Type B pancreatic cell (in vitro differentiated cells): ENCODE measurements around the gene DMC1. TPM values are rescaled to one million over a fixed set of nuclear protein-coding genes. Genes with fewer than 3 reads are reported as not detected.

Source experiments
- DNase-seq: peaks from one replicate; pipeline ENCODE4 v3.0.0; 2021; ENCODE audit warnings: mixed read lengths; ENCODE audit not compliant: unreplicated experiment; ENCODE audit errors: extremely low spot score
- H3K27ac Mint-ChIP-seq: 2 replicates; pipeline ENCODE4 v1.8.0; 2021; ENCODE audit warnings: mild to moderate bottlenecking, mixed read lengths
- H3K27me3 Mint-ChIP-seq: 2 replicates; pipeline ENCODE4 v1.8.0; 2021; ENCODE audit warnings: mixed read lengths
- H3K36me3 Mint-ChIP-seq: 2 replicates; pipeline ENCODE4 v1.8.0; 2021; ENCODE audit warnings: mixed read lengths
- H3K4me1 Mint-ChIP-seq: one replicate; pipeline ENCODE4 v1.8.0; 2021; ENCODE audit warnings: mixed read lengths; ENCODE audit not compliant: unreplicated experiment
- H3K4me3 Mint-ChIP-seq: 2 replicates; pipeline ENCODE4 v1.8.0; 2021; ENCODE audit warnings: mild to moderate bottlenecking, mixed read lengths
- H3K9me3 Mint-ChIP-seq: 2 replicates; pipeline ENCODE4 v1.8.0; 2021; ENCODE audit warnings: mixed read lengths
- CTCF ChIP-seq: fragments of 200-600 bp; sonication (generic); conservative IDR thresholded peaks from 2 replicates; pipeline ENCODE4 v1.5.0; 2021; ENCODE audit warnings: antibody characterized with exemption, mild to moderate bottlenecking
- total RNA-seq: library from RNA; stranded (reverse); gene quantifications from 2 replicates; pipeline ENCODE4 v1.2.1, GENCODE V29; 2021; ENCODE audit warnings: low replicate concordance

DMC1 gene
- total RNA-seq, 1 donor from 2014 or later, result 5.6 TPM

DNA sequence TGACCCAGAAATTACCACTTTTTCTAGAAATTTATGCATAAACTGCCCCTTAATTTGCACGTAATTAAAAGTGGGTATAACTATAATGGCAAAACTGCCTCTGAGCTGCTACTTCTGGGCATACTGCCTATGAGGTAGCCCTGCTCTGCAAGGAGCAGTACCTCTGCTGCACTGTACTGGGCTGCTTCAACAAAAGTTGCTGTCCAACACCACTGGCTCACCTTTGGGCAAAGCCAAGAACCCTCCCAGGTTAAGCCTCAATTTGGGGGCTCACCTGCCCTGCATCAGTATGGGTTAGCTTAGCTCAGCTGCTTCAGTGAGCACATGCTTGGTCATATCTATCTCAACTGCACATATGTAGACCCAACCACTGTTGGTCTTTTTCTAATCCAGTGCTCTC lies 4.5 kb downstream of the DMC1 start:
- H3K9me3 Mint-ChIP-seq, result no peaks in the 10 kb centered on the region
- H3K36me3 Mint-ChIP-seq, result no peaks in the 10 kb centered on the region
- DNase-seq, result no peak
- H3K27ac Mint-ChIP-seq, result no peak overlapping the region
- H3K4me3 Mint-ChIP-seq, result no peak overlapping the region
- TF ChIP-seq CTCF, result no peak
- no peaks in the 10 kb centered on the region for H3K27me3 Mint-ChIP-seq
- peaks cover 19% of the 10 kb centered on the region for H3K4me1 Mint-ChIP-seq

DNA sequence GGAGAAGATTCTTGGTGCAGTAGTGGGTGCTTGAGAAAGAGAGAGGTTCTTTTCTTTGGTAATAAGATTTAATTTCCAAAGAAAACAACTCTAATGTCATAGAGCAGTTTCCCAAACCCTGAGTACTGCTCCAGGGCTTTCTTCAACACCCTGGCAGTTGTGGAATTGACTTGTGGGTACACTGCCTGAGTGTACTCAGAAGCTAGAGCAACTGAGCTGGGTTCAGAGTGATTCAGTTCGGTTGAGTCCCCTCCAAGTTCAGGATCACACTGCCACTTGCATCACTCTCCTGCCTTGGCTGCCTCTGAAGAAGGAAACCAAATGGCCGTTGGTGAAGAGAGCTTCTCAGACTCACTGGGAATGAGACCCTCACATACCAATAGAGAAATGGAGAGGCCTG lies 5.3 kb downstream of the DMC1 start:
- no peaks in the 10 kb centered on the region for H3K9me3 Mint-ChIP-seq
- H3K4me3 Mint-ChIP-seq, result no peak overlapping the region
- H3K4me1 Mint-ChIP-seq, result peaks cover 19% of the 10 kb centered on the region
- TF ChIP-seq CTCF, result no peak
- H3K27ac Mint-ChIP-seq, result no peak overlapping the region
- H3K27me3 Mint-ChIP-seq, result no peaks in the 10 kb centered on the region
- no peaks in the 10 kb centered on the region for H3K36me3 Mint-ChIP-seq
- DNase-seq, result no peak

GRCh38 chr22:38554281-38554680 lies 15.7 kb downstream of the DMC1 start:
- no peak for DNase-seq
- Mint-ChIP-seq H3K4me3 (no peak overlapping the region), H3K36me3 (no peaks in the 10 kb centered on the region), H3K27me3 (no peaks in the 10 kb centered on the region), H3K9me3 (no peaks in the 10 kb centered on the region), H3K27ac (no peak overlapping the region), H3K4me1 (no peaks in the 10 kb centered on the region)
- no peak for TF ChIP-seq CTCF

- DNase-seq, result no peak
- H3K36me3 Mint-ChIP-seq, result no peaks in the 10 kb centered on the region
- H3K27ac Mint-ChIP-seq, result peak overlapping the region; percentile 10
- H3K4me3 Mint-ChIP-seq, result no peak overlapping the region
- no peaks in the 10 kb centered on the region for H3K9me3 Mint-ChIP-seq
- TF ChIP-seq CTCF, result no peak
- H3K4me1 Mint-ChIP-seq, result peaks cover 5% of the 10 kb centered on the region
- H3K27me3 Mint-ChIP-seq, result no peaks in the 10 kb centered on the region
Measured at GRCh38 chr22:38549101-38549894, 20.7 kb downstream of the DMC1 start.

- Mint-ChIP-seq H3K4me3 (no peak overlapping the region), H3K9me3 (peaks cover 4% of the 10 kb centered on the region), H3K4me1 (no peaks in the 10 kb centered on the region), H3K27me3 (no peaks in the 10 kb centered on the region), H3K36me3 (peaks cover 8% of the 10 kb centered on the region), H3K27ac (no peak overlapping the region)
- no peak for DNase-seq
- no peak for TF ChIP-seq CTCF
Measured at GRCh38 chr22:38540701-38541100, 29.3 kb downstream of the DMC1 start.
